Osteoblast (primary cell): ENCODE data around the gene ZC3H4. TPM values are rescaled to one million over a fixed set of nuclear protein-coding genes. Genes with fewer than 3 reads are reported as not detected.

Experiments used
- DNase-seq: peaks from one replicate; pipeline ENCODE4 v3.0.0; 2011; ENCODE audit warnings: low spot score, mixed read lengths; ENCODE audit not compliant: insufficient read length; ENCODE audit errors: missing footprints
- H2AFZ ChIP-seq: 2 replicates; pipeline ENCODE4 v1.6.0; 2011; ENCODE audit warnings: mild to moderate bottlenecking, low read length
- H3K27ac ChIP-seq: 2 replicates; pipeline ENCODE4 v1.5.1; 2011; ENCODE audit warnings: mild to moderate bottlenecking, low read depth, low read length, moderate library complexity
- H3K27me3 ChIP-seq: 2 replicates; pipeline ENCODE4 v1.6.0; 2012; ENCODE audit warnings: mild to moderate bottlenecking, control low read depth, inconsistent platforms, low read length, moderate library complexity; ENCODE audit not compliant: insufficient read depth
- H3K36me3 ChIP-seq: 2 replicates; pipeline ENCODE4 v1.5.1; 2011; ENCODE audit warnings: mild to moderate bottlenecking, low read length, control low read depth, moderate library complexity; ENCODE audit not compliant: insufficient read depth
- H3K4me1 ChIP-seq: 2 replicates; pipeline ENCODE4 v1.5.1; 2011; ENCODE audit warnings: mild to moderate bottlenecking, low read length, control low read depth, moderate library complexity; ENCODE audit not compliant: insufficient read depth
- H3K4me2 ChIP-seq: 2 replicates; pipeline ENCODE4 v1.6.0; 2011; ENCODE audit warnings: mild to moderate bottlenecking, low read length; ENCODE audit not compliant: insufficient read depth
- H3K4me3 ChIP-seq: fragments of 200-600 bp; sonication (generic); 3 replicates; pipeline ENCODE4 v1.5.1; 2012; ENCODE audit warnings: mild to moderate bottlenecking, low read length, inconsistent platforms; ENCODE audit not compliant: insufficient read depth
- H3K79me2 ChIP-seq: 2 replicates; pipeline ENCODE4 v1.6.0; 2012; ENCODE audit warnings: mild to moderate bottlenecking, low read length, control low read depth, inconsistent platforms; ENCODE audit not compliant: insufficient read depth
- H3K9me3 ChIP-seq: 2 replicates; pipeline ENCODE4 v1.5.1; 2011; ENCODE audit warnings: low read depth, low read length, control low read depth
- H4K20me1 ChIP-seq: 2 replicates; pipeline ENCODE4 v1.6.0; 2012; ENCODE audit warnings: mild to moderate bottlenecking, low read length, control low read depth; ENCODE audit not compliant: insufficient read depth
- total RNA-seq: library from RNA; depleted of rRNA; stranded (reverse); fragments of >200 nt; gene quantifications from 2 replicates; pipeline ENCODE4 v1.2.3, GENCODE V29; 2012
- TF ChIP-seq, protein P1 (sequence below): IDR thresholded peaks from 2 replicates; pipeline ENCODE4 v1.5.1; 2011; ENCODE audit warnings: mild to moderate bottlenecking, low read depth, low read length, moderate library complexity; ENCODE audit errors: extremely low read depth

ZC3H4 gene
- total RNA-seq: 10.9 and 14.1 TPM in 2 replicates

DNA sequence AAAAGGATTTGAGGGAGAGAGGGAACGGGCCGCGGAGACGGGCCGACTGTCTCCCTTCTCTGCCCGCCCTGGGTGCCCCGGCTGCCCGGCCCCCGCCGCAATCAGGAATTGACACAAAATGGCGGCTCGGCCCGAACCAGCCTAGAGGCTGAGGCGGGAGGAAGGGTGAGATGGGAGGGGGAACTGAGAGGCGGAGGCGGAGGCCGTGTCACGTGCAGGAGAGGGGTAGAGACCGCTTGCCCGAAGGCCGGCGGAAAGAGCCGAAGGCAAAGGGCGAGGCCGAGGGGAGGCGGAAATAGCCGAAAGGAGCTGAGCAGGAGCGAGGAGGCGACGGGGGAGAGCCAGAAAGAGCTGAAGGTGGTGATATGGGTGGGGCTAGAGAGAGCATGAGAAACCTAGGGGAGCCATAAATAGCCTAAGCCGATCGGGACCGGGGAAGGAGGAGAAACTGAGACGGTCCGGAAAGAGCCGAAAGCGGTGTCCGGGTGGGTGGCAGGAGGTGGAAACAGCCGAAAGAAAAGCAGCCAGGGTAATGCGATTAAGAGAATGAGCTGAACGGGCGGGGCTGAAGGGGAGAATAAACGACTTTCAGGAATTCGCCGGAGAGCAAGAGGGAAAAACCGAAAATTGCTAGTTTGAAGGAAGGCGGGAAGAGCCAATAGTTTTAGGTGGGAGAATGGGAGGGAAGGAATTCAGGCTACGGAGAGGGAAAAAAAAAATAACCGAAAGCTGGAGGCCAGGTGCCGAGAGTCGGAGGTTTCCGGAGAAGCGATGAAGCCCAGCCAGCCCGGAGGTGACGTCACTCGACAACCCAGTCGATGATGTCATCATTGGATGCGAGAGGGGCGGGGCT is at the start of gene ZC3H4:
ZC3H4 (minus strand) TSS at position 780 of the 853 bp plus-strand sequence. CDS start 1,192 bp downstream, outside the sequence.
- TF ChIP-seq, protein P1, sequence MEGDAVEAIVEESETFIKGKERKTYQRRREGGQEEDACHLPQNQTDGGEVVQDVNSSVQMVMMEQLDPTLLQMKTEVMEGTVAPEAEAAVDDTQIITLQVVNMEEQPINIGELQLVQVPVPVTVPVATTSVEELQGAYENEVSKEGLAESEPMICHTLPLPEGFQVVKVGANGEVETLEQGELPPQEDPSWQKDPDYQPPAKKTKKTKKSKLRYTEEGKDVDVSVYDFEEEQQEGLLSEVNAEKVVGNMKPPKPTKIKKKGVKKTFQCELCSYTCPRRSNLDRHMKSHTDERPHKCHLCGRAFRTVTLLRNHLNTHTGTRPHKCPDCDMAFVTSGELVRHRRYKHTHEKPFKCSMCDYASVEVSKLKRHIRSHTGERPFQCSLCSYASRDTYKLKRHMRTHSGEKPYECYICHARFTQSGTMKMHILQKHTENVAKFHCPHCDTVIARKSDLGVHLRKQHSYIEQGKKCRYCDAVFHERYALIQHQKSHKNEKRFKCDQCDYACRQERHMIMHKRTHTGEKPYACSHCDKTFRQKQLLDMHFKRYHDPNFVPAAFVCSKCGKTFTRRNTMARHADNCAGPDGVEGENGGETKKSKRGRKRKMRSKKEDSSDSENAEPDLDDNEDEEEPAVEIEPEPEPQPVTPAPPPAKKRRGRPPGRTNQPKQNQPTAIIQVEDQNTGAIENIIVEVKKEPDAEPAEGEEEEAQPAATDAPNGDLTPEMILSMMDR: no peak
- H3K9me3 ChIP-seq: no peaks in the 10 kb centered on the region

DNA sequence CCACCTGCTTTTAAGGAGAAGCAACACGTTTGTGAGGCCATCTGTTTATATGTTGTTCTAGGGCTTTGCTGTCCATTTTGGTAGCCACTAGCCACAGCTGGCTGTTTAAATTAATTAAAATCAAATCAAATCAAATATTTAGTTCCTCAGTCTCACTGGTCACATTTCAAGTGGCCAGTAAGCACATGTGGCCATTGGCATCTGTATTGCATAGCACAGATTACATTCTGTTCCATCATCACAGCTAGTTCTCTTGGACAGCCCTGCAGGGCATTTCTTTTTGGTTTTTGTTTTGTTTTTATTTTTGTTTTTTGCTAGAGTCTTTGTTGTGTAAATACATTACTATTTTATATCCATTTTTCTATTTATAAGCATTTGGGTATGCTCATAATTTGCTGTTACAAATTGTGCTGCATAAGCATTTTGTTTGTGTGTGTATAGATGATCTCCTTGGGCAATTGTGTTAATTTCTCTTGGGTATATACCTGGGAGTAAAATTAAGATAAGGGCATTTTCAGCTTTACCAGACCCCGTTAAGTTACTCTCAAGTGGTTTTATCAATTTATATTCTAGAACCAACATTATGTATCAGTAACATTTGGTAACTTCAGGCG is 48.4 kb upstream of the ZC3H4 start:
- peaks cover 34% of the 10 kb centered on the region for H3K4me1 ChIP-seq
- H4K20me1 ChIP-seq: no peaks in the 10 kb centered on the region
- H3K4me3 ChIP-seq: no peak overlapping the region
- H3K9me3 ChIP-seq: no peaks in the 10 kb centered on the region
- TF ChIP-seq, protein P1: no peak
- peaks cover 31% of the 10 kb centered on the region for H3K36me3 ChIP-seq
- no peak for DNase-seq
- no peak overlapping the region for H3K27ac ChIP-seq
- H3K4me2 ChIP-seq: no peak overlapping the region
- H3K27me3 ChIP-seq: no peaks in the 10 kb centered on the region
- peaks cover 45% of the 10 kb centered on the region for H3K79me2 ChIP-seq
- H2AFZ ChIP-seq: no peak overlapping the region

More for the DNA sequence above, at the start of gene ZC3H4:
- Histone ChIP-seq H3K4me1 (peaks cover 25% of the 10 kb centered on the region), H3K79me2 (peaks cover 32% of the 10 kb centered on the region), H3K27me3 (no peaks in the 10 kb centered on the region), H2AFZ (peak within 1 kb of the TSS; percentile 81), H3K4me3 (peak within 1 kb of the TSS; percentile 88), H4K20me1 (no peaks in the 10 kb centered on the region), H3K27ac (peak within 1 kb of the TSS; percentile 100), H3K36me3 (peaks cover 6% of the 10 kb centered on the region), H3K4me2 (peak within 1 kb of the TSS; percentile 97)
- peak; percentile 97 for DNase-seq

DNA sequence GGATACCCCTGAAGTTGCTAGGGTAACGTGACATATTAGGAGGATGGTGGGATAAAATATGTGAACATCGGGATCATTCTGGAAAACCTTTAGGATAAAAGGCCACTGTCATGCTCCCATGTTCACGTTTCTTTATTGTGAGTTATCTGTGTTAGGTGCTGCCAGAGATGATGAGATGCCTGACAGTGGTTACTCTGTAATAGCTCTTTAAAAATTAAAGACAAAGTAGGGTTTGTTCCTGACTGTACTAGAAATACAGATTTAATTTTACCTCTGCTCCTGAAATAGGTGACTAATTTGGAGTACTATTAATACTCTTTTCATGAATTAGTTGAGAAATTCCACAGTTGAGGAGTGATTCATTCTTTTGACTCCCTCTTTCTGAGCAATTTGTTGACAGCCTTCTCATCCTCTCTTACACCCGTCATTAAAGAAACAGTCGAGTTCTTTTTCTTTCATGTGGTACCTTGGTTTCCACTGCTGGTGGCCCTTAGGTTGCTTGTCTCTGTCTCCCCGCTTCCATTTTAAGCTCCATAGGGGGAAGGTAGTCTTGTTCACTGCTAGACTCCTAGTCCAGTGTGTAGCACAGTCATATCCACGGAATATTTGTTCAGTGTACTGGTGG is 45.4 kb upstream of the ZC3H4 start:
- TF ChIP-seq, protein P1: no peak
- Histone ChIP-seq H3K9me3 (no peaks in the 10 kb centered on the region), H3K36me3 (peaks cover 36% of the 10 kb centered on the region), H3K4me2 (peak overlapping the region; percentile 47), H4K20me1 (no peaks in the 10 kb centered on the region), H3K27ac (peak overlapping the region; percentile 88), H3K79me2 (peaks cover 32% of the 10 kb centered on the region), H3K4me3 (no peak overlapping the region), H2AFZ (no peak overlapping the region), H3K27me3 (no peaks in the 10 kb centered on the region), H3K4me1 (peaks cover 40% of the 10 kb centered on the region)
- DNase-seq: peak; percentile 81
